GM19395 (cell line): ENCODE data around the gene NOC2L.

Experiments
- ATAC-seq: cut with Tn5 transposase; IDR thresholded peaks from one replicate; pipeline ENCODE4 v1.9.1; 2021; ENCODE audit warnings: mild to moderate bottlenecking, moderate library complexity; ENCODE audit not compliant: unreplicated experiment

The NOC2L gene

DNA sequence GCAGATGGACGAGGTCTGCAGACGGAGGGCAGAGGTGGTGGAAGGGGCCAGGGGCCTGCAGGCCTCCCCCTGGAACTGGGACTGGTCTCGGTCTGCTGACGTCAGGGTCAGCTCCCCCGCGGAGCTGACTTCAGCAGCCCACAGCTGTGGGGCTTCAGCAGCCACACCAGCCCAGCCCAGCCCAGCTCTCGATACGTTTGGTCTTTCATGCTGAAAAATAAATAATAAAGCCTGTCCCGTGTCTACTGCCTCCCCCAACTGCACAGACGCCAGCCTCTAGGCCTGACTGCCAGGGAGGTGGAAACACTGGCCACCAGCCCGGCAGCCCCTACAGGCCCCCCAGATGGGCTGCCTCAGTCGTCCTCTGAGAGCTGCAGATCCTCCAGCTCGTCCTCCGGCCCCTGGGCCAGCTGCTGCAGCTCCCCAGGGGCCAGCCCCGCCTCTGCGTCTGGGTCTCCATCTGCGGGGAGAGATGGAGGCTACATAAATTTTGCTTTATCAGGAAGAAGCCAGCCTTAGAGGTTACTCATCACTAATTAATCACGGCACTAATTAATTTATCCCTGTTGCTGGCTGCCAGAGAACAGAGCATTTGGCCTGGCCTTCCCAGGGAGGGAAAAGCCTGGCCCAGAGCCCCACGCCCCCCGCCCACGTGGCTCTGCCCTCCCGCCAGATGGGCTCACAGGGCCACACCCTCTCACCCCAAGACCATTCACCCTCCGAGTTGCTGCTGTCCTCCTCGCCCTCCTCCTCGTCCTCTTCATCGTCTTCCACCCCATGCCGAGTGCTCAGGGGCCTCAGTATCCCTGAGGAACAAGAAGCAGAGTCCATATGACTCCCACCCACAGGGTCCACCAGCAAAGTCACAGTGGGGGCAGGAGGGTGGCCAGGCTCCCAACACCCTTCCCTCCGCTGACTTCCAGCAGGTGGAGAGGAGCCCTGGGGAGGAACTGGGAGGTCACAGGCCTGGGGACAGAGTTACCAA, 14.4 kb downstream of the NOC2L start:
- no peak for ATAC-seq

DNA sequence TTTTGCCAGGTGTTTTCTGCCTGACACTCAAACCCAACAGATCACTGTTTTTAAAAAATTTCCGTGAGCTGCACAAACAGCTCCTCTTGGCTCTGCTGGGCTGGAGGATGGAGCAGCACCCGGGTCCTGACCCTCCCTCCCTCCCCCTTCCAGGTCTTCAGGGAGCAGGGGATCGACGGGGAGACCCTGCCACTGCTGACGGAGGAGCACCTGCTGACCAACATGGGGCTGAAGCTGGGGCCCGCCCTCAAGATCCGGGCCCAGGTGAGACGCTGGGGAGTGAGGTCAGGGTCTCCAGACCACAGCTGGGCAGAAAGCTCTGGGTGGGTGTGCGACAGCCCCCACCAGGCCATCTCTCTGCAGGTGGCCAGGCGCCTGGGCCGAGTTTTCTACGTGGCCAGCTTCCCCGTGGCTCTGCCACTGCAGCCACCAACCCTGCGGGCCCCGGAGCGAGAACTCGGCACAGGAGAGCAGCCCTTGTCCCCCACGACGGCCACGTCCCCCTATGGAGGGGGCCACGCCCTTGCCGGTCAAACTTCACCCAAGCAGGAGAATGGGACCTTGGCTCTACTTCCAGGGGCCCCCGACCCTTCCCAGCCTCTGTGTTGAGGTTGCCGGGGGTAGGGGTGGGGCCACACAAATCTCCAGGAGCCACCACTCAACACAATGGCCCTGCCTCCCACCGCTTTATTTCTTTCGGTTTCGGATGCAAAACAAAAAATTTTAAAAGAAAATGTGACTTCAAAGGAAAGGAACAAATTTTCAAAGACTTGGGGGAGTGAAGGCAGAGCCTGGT, 15.3 kb downstream of the NOC2L start:
- ATAC-seq = no peak

DNA sequence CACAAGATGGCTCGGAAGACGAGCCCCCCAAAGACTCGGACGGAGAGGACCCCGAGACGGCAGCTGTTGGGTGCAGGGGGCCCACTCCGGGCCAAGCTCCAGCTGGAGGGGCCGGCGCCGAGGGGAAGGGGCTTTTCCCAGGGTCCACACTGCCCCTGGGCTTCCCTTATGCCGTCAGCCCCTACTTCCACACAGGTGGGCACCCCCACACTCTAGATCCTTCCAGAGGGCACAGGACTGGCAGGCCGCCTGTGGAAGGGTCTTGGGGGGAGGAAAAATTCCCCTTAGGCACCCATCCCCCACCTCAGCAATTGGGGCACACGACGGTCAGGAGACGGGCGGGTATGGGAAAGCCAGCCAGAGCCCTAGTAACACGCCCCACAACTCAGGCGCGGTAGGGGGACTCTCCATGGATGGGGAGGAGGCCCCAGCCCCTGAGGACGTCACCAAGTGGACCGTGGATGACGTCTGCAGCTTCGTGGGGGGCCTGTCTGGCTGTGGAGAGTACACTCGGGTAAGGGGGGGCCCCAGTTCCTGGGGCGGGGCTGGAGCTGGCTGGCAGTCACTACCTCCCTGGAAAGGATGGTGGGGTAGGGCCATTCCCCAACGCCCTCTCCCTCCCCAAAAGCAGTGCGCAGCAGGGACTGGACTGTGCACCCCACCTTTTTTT, 16.1 kb downstream of the NOC2L start:
- ATAC-seq = no peak

DNA sequence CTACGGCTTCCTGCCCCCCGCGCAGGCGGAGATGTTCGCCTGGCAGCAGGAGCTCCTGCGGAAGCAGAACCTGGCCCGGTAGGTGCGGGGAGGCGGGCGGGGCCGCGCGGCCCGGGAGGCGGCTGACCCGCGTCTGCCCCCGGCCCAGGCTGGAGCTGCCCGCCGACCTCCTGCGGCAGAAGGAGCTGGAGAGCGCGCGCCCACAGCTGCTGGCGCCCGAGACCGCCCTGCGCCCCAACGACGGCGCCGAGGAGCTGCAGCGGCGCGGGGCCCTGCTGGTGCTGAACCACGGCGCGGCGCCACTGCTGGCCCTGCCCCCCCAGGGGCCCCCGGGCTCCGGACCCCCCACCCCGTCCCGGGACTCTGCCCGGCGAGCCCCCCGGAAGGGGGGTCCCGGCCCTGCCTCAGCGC, 16.6 kb downstream of the NOC2L start:
- no peak for ATAC-seq

DNA sequence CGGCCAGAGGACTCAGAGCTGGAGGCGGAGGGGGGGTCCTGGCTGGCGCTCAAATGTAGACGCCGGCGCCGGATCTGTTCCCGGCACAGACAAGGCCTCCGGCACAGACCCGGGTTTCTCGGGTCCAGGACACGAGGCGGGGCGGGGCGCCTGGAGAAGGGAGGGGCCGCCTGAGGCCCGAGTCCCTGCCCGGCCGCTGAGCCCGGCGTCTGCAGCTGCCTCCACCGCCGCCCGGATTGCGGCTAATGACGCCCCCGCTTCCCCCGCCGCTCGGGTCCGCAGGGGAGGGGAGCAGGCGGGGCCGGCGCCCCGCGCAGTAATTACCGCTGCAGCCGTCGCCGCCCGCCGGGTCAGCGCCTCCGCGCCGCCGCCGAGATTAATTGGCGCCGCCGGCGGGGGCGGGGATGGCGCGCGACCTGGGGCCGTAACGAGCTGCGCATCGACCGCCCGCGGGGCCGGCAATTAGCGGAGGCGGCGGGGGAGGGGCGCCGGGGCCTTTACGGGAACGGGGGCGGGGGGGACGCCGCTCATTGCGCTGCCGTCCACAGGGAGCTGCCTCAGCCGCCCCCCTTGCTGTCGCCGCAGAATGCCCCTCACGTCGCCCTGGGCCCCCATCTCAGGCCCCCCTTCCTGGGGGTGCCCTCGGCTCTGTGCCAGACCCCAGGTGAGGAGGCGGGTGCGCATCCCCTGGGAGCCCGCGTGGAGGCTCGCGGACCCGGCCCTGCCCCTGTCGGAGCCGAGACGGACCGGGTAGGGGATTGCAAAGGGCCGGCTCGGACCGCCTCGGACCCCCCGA, 17.3 kb downstream of the NOC2L start:
- no peak for ATAC-seq

DNA sequence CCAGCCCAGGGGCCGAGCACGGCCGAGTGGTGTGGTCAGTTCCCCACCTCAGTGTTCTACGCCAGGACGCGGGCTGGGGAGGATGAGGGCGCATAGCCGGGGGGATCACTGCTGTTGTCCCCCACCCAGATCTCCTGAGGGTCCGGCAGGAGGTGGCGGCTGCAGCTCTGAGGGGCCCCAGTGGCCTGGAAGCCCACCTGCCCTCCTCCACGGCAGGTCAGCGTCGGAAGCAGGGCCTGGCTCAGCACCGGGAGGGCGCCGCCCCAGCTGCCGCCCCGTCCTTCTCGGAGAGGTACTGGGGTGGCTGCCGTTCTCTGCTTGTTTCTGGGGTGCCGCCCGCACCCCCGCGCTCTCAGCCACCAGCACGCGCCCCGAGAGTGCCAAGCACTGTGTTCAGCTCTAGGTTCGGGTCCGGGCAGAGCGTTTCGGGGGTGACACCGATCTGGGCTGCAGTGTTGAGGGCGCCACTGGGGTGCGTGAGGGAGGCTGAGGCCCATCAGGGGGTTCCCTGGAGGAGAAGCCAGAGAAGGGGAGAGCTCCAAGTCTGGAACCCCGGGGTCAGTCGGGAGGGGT, 18.0 kb downstream of the NOC2L start:
- no peak for ATAC-seq

DNA sequence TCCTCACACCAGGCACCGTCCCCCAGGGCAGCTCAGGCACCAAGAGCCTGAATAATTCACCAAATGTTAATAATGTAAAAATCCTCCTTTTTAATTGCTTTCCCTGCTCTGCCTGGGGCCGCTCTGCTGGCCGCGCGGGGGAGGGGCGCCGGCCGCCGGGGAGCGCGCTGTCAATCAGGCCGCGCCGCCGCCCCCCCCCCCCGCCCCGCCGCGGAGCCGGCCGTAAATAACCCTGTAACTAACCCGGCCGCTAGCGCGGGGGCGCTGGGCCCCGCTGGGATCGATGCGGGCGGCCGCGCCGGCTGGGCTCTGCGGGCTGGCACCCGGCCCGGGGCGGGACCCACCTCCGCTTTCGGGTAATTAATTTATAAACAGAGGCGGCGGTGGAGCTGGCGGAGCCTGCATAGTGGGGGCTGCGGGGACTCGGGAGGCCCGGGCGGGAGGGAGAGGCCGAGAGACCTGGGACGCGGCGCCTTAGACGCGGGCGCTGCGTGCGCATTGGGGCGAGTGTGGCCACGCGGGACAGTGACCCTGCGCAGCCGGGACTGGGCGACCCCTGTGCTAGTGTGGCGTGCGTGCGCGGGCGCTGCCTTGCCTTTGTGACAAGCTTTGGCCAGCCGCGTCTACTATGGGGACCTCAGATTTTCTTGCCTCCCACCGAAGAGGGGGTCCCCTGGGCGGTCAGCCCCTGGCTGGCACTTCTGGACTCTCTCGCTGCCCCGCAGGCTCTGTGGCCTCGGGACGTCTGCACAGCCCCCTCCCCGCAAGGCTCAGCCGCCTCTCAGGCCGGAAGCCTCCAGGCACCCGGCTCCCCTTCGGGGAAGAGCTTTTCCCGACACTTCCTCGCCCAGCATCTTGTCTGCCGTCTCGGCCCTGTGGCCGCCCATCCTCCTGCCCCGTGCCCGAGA, 18.7 kb downstream of the NOC2L start:
- no peak for ATAC-seq

DNA sequence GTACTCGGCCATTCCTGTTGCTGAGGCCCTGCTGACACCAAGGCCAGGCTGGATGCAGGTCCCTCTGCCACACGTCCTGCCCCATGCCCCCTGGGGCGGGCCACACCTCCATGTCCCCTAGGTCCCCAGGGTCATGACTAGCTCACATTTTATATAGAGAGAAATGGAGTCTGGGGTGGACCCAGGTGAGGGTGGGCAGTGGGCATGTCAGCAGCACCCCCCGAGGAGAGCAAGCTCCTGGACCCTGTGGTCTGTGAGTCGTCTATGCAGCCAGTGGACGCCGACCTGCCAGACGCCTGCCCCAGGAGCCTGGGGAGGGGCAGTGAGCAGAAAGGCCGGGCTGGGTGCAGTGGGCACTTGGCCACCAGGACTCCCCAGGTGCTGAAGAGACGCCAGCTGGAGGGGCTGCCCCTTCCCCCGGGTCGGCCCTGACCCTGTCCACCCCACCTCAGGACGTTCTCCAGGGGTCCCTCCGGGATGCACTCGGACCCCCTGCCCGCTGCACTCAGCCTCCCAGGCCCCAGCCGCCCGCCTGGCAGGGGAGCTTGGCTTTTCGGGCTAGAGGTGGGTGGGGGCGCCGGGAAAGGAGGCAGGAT, 19.4 kb downstream of the NOC2L start:
- no peak for ATAC-seq

DNA sequence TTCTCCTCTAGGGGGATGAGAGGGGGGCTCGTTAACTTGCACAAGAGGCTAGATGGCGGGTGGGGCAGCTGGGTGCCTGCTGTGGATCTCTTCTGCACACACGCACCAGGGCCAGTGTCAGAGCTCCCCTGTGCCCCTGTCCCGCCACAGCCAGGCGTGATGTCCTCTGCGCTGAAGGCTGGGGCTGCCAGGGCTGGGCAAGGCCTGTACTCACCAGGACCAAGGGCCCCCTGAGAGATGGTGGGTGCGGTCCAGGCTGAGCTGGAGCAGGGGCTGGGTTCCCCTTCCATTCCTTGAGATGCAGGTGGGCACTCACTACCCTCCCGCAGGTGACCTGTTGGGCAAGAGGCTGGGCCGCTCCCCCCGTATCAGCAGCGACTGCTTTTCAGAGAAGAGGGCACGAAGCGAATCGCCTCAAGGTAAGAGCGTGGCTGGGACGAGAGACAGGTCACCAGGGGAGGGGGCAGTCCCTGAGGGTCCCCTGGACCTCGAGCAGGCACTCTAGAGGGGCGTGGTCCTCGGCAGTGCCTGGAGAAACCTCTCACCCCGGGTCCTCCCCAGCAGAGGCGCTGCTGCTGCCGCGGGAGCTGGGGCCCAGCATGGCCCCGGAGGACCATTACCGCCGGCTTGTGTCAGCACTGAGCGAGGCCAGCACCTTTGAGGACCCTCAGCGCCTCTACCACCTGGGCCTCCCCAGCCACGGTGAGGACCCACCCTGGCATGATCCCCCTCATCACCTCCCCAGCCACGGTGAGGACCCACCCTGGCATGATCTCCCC, 20.2 kb downstream of the NOC2L start:
- ATAC-seq = no peak

DNA sequence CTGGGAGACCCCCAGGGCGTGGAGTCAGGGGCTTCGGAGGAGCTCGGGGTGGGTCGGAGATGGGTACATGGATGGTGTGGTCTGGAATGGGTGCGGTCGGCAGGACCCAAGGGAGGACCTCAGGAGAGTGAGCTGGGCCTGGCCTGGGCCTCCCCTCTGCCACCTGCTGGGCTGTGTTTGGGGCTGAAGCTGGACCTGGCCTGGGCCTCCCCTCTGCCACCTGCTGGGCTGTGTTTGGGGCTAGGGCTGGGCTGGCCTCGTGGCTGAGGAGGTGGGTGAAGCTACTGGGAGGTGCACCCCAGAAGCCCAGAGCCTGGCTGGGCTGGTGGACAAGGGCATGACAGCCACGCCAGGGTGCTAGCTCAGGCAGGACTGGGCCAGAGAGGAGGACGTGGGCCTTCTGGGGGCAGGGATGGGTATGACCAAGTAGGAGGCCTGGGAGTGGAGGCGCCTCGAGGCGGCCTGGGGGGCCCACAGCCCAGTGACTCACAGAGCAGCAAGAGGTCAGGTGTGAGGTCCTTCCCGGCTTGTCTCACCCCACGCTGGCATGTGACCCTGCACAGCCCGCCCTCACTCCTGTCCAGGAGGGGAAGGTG, 20.9 kb downstream of the NOC2L start:
- no peak for ATAC-seq

DNA sequence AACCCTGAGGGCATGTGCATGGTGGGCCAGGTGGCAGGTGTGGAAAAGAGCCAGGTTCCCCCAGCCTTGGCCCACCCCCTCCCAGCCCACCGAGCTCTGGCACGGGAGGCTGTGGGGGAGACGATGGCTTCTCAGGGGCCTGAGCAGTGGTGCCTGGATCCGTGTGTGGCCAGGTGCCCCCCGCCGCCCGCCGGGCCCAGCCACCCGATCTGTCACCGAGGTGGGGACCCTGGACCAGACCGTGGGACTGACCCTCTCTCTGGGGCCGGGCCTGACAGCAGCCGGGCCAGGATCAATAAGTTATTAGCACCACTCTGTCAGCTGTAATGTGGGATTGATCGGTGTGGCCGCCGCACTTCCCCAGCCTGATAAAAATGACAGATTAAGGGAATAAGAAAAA, 21.5 kb downstream of the NOC2L start:
- ATAC-seq = no peak

DNA sequence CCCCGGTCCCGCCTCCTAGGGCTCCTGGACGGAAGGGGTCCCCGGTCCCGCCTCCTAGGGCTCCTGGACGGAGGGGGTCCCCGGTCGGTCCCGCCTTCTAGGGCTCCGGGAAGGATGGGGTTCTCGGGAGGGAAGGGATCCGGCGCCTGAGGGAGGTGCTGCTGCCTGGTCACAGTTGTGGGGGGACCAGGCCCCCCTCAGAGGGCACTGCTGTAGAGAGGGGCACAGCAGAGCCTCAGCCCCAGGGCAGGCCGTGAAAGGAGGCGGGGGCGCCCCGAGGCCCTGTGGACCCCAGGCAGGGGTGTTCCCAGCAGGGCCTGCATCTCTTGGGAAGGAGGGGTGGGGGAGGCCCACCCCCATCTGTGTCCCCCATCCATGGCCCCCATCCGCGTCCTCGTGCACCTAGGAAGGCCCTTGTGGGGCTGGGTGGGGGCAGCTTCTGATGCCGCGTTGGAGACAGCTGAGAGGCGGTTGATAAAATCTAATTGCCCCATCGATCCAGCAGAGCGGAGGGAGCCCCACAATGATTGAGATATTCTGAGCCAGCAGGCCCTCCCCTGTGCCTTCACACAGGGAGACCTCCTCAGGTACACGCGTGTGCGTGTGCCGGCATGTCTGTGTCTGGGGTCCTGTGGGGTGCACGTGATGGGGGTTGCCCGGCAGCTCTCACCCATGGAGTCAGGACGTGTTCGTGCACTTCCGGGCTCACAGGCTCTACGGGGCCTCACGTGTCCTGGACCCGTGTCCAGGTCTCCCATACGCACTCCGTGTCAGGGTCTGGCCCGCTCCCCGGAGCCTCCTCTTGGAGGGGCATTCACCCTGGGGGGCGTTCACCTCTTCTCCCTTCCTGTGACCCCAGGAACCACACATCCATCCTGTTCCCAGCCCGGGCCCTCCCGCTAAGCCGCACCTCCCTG, 22.4 kb downstream of the NOC2L start:
- ATAC-seq = no peak

DNA sequence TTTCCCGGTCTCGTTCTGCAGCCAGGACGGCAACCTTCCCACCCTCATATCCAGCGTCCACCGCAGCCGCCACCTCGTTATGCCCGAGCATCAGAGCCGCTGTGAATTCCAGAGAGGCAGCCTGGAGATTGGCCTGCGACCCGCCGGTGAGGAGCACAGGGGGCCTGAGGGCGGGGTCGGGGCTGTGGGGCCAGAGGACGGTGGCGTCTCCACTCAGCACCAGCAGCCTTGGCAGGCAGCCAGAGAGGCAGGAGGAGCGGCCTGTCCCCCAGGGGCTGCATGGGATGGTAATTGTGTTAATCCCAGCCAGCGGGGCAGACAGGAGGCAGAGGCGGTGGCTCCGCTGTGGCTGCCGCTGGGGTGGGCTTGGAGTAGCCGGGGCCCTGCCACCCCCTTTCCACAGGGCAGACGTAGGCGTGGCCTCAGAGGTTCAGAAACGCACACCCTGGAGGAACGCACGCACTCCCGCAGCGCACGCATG, 23.3 kb downstream of the NOC2L start:
- no peak for ATAC-seq

DNA sequence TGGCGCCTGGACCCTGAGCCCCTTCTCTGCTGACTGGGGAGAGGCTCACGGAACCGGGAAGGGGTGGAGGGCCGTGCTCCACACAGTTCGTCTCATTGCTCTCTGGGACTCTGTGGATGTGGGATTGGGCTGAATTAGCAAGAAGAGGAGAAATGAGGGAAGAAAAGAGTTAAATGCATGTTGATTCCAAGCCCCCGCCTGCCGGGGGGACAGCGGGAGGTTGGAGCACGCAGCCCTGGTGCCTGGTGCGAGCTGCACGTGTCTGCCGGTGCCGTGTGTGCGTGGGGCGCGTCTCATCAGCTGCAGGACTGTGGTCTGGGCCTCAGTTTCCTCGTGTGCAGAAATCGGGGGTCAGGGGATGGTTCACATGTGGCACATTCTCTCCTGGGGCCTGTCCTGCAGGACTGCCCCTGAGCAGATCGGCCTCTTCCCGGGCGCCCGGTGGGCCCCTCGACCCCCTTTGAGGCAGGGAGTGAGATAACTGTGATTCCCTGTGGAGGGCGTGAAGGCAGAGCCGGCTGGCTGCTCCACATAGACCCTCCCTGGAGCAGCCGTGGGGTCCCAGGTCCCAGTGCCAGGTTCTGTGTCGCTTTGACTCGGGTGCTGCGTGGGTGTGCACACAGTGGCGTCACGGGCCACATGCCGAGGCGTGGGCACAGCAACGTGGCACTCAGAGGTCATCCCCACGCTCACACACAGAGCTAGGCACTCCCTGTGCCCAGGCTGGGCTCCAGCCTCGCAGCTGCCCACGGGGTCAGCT, 23.9 kb downstream of the NOC2L start:
- no peak for ATAC-seq

DNA sequence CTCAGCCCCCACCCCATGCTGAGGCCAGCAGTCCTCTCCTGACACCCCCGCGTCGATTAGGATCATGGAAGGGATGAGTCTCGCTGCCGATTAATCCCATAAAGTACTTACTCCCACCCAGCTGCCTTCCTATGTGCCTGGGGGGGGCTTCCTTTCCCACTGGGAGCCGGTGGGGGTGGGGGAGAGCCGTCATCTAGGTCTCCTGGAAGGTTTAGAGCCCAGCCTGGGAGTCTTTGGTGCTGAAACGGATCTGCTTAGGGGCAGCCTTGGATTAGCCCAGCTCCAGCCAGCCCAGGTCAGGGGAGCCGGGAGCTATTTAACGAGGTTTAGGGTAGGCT, 25.5 kb downstream of the NOC2L start:
- no peak for ATAC-seq
